Heart right ventricle (tissue), 16 donors: ENCODE measurements around the gene WDR81. TPM values are rescaled to one million over a fixed set of nuclear protein-coding genes. Genes with fewer than 3 reads are reported as not detected.
"Not testable (repeated sequence)": the region's sequence is repeated elsewhere in the genome, so short reads cannot be mapped to it uniquely, and the experiment has no call there.

Source experiments
- ATAC-seq, 8 donors: fragments of 200-7000 bp; cut with Tn5 transposase; one replicate each; pipeline ENCODE4 v1.9.1; 2020; ENCODE audit warnings: mild to moderate bottlenecking in 8 of 8, moderate library complexity in 8 of 8, moderate number of reproducible peaks in 1 of 8
- DNase-seq, 2 donors: peaks; one replicate each; pipeline ENCODE4 v3.0.0-alpha.2; 2020
- H3K27ac ChIP-seq, 10 donors: fragments of 200-600 bp; sonication (generic) in 2 of 10; one replicate each; pipeline versions ENCODE4 v1.5.0 to v1.8.0; 2020 to 2022; ENCODE audit warnings: mild to moderate bottlenecking in 3 of 10
- H3K27me3 ChIP-seq, 7 donors: fragments of 200-600 bp; one replicate each; pipeline ENCODE4 v1.8.0; 2021 to 2022; ENCODE audit warnings: mild to moderate bottlenecking in 2 of 7
- H3K36me3 ChIP-seq, 9 donors: fragments of 200-600 bp; sonication (generic) in 1 of 9; one replicate each; pipeline versions ENCODE4 v1.5.0 to v1.8.0; 2020 to 2022; ENCODE audit warnings: mild to moderate bottlenecking in 2 of 9
- H3K4me1 ChIP-seq, 9 donors: fragments of 200-600 bp; sonication (generic) in 1 of 9; one replicate each; pipeline versions ENCODE4 v1.5.0 to v1.8.0; 2020 to 2022; ENCODE audit warnings: mild to moderate bottlenecking in 4 of 9
- H3K4me3 ChIP-seq, 10 donors: fragments of 200-600 bp; sonication (generic) in 2 of 10; one replicate each; pipeline versions ENCODE4 v1.5.0 to v1.8.0; 2020 to 2022; ENCODE audit warnings: mild to moderate bottlenecking in 7 of 10, moderate library complexity in 2 of 10
- H3K9me3 ChIP-seq, 11 donors: fragments of 200-600 bp in 10 of 11; sonication (generic) in 2 of 11; one replicate each; pipeline versions ENCODE4 v1.5.0 to v1.8.0; 2013 to 2022; ENCODE audit warnings: mild to moderate bottlenecking in 2 of 11, control low read depth in 1 of 11, moderate library complexity in 1 of 11
- WGBS, 2 donors: extraction: QIAGEN DNeasy Blood & Tissue Kit; methylation state at CpG; one replicate each; pipeline ENCODE4 v1.1.7; 2013; ENCODE audit warnings: inconsistent platforms in 1 of 2; 5-methylcytosine and 5-hydroxymethylcytosine counted together
- intact Hi-C, 10 donors: fragments of 100-400 bp; cut with DNase I; formaldehyde crosslinking; loops; one replicate each; pipeline versions ENCODE4 v1.11.1 to v1.14.2; 2022
- polyA plus RNA-seq, 2 donors: library from polyadenylated mRNA; stranded (reverse); fragments of 200-250 nt; gene quantifications; one replicate each; pipeline ENCODE4 v1.2.3, GENCODE V29; 2013
- total RNA-seq, 10 donors: library from RNA; stranded (reverse); fragmentation: NEBNext Ultra II Directional in 3 of 10; extraction: Animal tissue kit (Norgen Biotek cat#: 25700) in 3 of 10; gene quantifications; one replicate each; pipeline versions ENCODE4 v1.2.1 to v1.2.4, GENCODE V29; 2021 to 2023
- TF ChIP-seq, protein P1 (sequence below), 9 donors: fragments of 200-600 bp; sonication (generic) in 2 of 9; IDR thresholded peaks; one replicate each; pipeline versions ENCODE4 v1.5.0 to v1.8.0; 2021 to 2022; ENCODE audit warnings: antibody characterized with exemption in 9 of 9, mild to moderate bottlenecking in 5 of 9, moderate library complexity in 1 of 9
- donor health status: Arrhythmogenic right ventricular cardiomyopathy.
- donor health status: ischemic (EF 13 %, LVEDD 7.1; RV severe dilation, severe dysfunction).
- donor health status: healthy with polysubstance abuse.
- donor health status: DM: no; HTN: yes; CAD: no.
- donor health status: DM: no; HTN: no; CAD: no.
- donor health status: ischemic (EF 25% LVEDD 6.9; RV normal size, moderate dysfunction).
- donor health status: ischemic (EF 25% LVEDD 5.7; RV mildly dilated, moderate dysfunction).
- donor health status: healthy.
- donor health status: DM: yes; HTN: yes; CAD: no.
- donor health status: Ischemic cardiomyopathy.
- donor health status: ischemic (EF 35%, LVEDD 5.7; RV mildly dilated, moderate dysfunction).
- donor health status: nonischemic (EF 11% LVEDD 7.7; RV severe dilation, severe dysfunction).
- donor health status: DM: yes; HTN: yes; CAD: no.
- donor health status: PGD.
- donor health status: ischemic (EF 29% LVEDD 5.4; RV normal size, mild dysfunction).
- donor health status: nonischemic (EF 23%, LVEDD 6.1; RV moderate dilation, normal function).

WDR81 gene
- total and polyA plus RNA-seq, 12 donors = 7.7 to 16.9 (median 9.2) TPM

DNA sequence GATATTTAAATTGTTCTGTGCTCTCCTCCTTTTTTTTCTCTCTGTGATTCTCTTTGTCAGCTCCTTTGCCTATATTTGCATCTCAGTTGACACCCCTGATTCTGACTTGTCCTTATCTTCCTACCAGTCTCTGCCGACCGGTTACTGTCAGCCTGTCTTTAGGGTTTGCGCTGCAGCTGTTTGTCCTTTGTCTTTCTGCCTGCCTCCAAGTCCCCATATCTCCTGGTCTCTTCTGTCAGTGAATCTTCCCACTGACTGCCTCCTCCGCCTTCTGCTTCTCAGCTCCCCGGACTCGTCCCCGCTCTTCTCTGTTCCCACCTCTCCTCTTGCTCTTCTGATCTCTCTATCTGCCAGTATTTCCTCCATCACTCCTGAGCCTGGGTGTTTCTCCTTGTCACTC, 19.5 kb upstream of the WDR81 start:
- no peak for ATAC-seq
- WGBS, 2 donors = 77 to 80% methylated on average over 7 of the region's 7 CpGs

DNA sequence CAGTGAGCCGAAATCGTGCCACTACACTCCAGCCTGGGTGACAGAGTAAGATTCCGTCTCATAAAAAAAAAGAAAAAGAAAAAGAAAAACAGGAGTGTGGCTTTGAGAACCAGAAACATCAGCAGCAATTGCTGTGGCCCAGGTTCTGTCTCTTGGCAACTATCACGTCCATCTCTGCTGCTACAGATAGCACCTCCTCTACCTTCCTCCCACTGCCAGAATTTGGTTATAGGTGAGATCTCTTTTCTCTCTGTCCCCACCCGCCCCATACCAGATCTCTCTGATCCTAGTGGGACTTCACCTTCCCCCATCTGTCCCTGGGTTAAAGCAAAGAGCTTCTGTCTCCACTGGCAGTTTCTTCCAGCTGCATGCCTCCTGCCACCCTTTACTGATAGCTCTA, 17.4 kb upstream of the WDR81 start:
- peaks cover 0 to 33% (median 19%) of the 10 kb centered on the region in 9 donors for H3K4me1 ChIP-seq
- no peaks in the 10 kb centered on the region for H3K9me3 ChIP-seq
- no peak overlapping the region for H3K27ac ChIP-seq
- intact Hi-C loops = no loop called here
- peaks cover 0 to 25% (median 6%) of the 10 kb centered on the region in 9 donors for H3K36me3 ChIP-seq
- no peak overlapping the region for H3K4me3 ChIP-seq
- ATAC-seq = no peak
- H3K27me3 ChIP-seq = peaks cover 0 to 11% (median 0%) of the 10 kb centered on the region in 7 donors
- TF ChIP-seq, protein P1, sequence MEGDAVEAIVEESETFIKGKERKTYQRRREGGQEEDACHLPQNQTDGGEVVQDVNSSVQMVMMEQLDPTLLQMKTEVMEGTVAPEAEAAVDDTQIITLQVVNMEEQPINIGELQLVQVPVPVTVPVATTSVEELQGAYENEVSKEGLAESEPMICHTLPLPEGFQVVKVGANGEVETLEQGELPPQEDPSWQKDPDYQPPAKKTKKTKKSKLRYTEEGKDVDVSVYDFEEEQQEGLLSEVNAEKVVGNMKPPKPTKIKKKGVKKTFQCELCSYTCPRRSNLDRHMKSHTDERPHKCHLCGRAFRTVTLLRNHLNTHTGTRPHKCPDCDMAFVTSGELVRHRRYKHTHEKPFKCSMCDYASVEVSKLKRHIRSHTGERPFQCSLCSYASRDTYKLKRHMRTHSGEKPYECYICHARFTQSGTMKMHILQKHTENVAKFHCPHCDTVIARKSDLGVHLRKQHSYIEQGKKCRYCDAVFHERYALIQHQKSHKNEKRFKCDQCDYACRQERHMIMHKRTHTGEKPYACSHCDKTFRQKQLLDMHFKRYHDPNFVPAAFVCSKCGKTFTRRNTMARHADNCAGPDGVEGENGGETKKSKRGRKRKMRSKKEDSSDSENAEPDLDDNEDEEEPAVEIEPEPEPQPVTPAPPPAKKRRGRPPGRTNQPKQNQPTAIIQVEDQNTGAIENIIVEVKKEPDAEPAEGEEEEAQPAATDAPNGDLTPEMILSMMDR (IDR thresholded peaks at IDR 0.05) = no peak
- WGBS, 2 donors = 90 to 93% methylated on average over 5 of the region's 5 CpGs
- DNase-seq = no peak

More for the DNA sequence above, 19.5 kb upstream of the WDR81 start:
- Histone ChIP-seq H3K36me3 (peaks cover 0 to 12% (median 0%) of the 10 kb centered on the region in 9 donors), H3K4me3 (no peak overlapping the region), H3K27ac (no peak overlapping the region), H3K27me3 (peaks cover 0 to 4% (median 0%) of the 10 kb centered on the region in 7 donors), H3K9me3 (no peaks in the 10 kb centered on the region), H3K4me1 (peaks cover 0 to 15% (median 9%) of the 10 kb centered on the region in 9 donors)
- intact Hi-C loops = no loop called here
- TF ChIP-seq, protein P1 (IDR thresholded peaks at IDR 0.05) = no peak
- DNase-seq = no peak

DNA sequence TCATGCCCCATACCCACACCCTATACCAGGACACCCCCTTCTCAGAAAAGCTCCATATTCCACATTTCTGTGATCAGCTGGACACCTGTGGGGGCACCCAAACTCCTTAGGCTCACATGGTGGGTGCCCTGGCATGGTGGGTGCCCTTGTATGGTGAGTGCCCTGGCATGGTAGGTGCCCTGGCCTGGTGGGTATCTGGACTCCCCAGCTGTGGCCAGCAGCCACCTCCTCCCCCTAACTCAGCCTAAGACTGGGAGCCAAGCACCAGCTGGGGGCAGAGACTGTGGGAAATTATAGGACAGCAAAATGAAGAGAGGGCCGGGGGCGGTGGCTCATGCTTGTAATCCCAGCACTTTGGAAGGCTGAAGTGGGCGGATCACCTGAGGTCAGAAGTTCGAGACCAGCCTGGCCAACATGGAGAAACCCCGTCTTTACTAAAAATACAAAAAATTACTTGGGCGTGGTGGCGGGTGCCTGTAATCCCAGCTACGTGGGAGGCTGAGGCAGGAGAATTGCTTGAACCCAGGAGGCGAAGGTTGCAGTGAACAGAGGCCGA, 15.6 kb upstream of the WDR81 start:
- H3K27ac ChIP-seq, H3K9me3 ChIP-seq, DNase-seq, intact Hi-C loops: not testable (repeated sequence)
- ATAC-seq = peak in 1 of 8 donors; percentile 0
- Histone ChIP-seq H3K27me3 (peaks cover 0 to 11% (median 0%) of the 10 kb centered on the region in 7 donors), H3K4me1 (peaks cover 7 to 50% (median 37%) of the 10 kb centered on the region in 9 donors), H3K36me3 (peaks cover 0 to 43% (median 24%) of the 10 kb centered on the region in 9 donors), H3K4me3 (peak overlapping the region in 1 of 10 donors; percentile 79)
- WGBS, 2 donors = 94 to 95% methylated on average over 10 of the region's 10 CpGs

DNA sequence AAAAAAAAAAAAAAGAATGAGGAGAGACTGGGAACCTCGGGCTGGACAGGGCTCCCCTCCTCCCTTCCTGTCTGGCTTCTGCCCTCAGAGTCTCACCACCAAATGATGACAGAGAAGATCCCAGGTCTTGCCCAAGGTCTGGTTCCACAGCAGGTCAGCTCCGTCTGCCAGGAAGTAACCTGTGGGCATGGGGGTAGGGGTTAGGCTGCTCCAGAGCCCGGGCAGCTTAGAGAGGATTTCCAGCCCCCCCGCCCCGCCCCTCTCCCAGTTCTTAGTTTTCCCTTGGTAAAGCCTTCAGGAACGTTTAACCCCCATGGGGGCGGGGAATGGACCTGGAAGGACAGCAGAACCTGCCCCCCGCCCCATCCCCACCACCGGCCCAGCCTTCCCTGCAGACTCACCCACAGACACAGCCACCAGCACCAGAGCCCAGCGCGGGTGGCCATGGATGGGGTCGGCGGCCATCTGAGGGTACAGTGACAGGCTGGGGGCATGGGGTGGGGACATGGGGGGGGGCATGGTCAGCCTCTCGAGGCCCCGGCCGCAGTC, 15.0 kb upstream of the WDR81 start:
- WGBS, 2 donors = 4 to 10% methylated on average over 11 to 15 of the region's 16 CpGs
- H3K9me3 ChIP-seq = no peaks in the 10 kb centered on the region
- peak overlapping the region in 9 of 10 donors; percentile 76 to 99 (median 84) for H3K27ac ChIP-seq
- no peak for DNase-seq
- H3K4me3 ChIP-seq = peak overlapping the region; percentile 64 to 88 (median 78)
- intact Hi-C loops = no loop called here
- peaks cover 10 to 55% (median 42%) of the 10 kb centered on the region in 9 donors for H3K4me1 ChIP-seq
- peaks cover 0 to 49% (median 24%) of the 10 kb centered on the region in 9 donors for H3K36me3 ChIP-seq
- peak in 2 of 8 donors; percentile 4 to 5 for ATAC-seq
- TF ChIP-seq, protein P1 (IDR thresholded peaks at IDR 0.05) = no peak
- H3K27me3 ChIP-seq = peaks cover 0 to 11% (median 0%) of the 10 kb centered on the region in 7 donors
